ENCODE measurements around the gene LTBP4.
"Not testable (repeated sequence)": the region's sequence is repeated elsewhere in the genome, so short reads cannot be mapped to it uniquely, and the experiment has no call there.

The LTBP4 gene

DNA sequence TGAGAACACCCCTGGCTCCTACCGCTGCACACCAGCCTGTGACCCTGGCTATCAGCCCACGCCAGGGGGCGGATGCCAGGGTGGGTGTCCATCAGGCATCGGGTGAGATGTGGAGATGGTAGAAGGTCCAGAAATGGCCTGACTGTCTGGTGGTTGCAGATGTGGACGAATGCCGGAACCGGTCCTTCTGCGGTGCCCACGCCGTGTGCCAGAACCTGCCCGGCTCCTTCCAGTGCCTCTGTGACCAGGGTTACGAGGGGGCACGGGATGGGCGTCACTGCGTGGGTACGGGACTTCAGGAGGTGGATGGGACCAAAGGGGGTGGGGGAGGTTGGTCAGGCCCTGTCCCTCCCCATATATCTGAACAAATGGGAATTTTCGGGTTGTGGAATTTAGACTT lies 15.8 kb downstream of the LTBP4 start:
- TF ChIP-seq POU2F2 (IDR thresholded peaks at IDR 0.05; ENCODE audit: low read depth, low read length) (no peak), POLR2A (IDR thresholded peaks at IDR 0.05; ENCODE audit: low read depth, low read length) (no peak), TAF1 (IDR thresholded peaks at IDR 0.05; ENCODE audit: low read depth, low read length) (no peak), POLR2AphosphoS5 (IDR thresholded peaks at IDR 0.05; ENCODE audit: low read depth, low read length) (no peak), PAX5 (IDR thresholded peaks at IDR 0.05; ENCODE audit: insufficient read depth, low read length, severe bottlenecking) (no peak), SPI1 (IDR thresholded peaks at IDR 0.05; ENCODE audit: low read depth, low read length) (no peak)
- no peak for DNase-seq (ENCODE audit: insufficient read length, low spot score)
- FAIRE-seq, result no peak

DNA sequence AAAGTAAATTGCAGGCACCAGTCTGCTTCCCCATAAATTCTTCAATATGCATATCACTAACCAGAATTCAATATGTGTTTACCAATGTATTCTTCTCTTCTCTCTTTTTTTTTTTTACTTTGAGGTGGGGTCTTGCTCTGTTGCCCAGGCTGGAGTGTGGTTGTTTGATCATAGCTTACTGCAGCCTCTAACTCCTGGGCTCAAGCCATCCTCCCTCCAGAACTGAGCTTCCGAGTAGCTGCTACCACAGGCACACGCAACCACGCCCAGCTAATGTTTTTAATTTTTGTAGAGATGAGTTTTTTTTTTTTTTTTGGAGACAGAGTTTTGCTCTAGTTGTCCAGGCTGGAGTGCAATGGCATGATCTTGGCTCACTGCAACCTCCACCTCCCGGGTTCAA lies 16.8 kb downstream of the LTBP4 start:
- FAIRE-seq (no peak), DNase-seq (ENCODE audit: insufficient read length, low spot score) (no peak)
- TF ChIP-seq POLR2A (IDR thresholded peaks at IDR 0.05; ENCODE audit: low read depth, low read length), result no peak

DNA sequence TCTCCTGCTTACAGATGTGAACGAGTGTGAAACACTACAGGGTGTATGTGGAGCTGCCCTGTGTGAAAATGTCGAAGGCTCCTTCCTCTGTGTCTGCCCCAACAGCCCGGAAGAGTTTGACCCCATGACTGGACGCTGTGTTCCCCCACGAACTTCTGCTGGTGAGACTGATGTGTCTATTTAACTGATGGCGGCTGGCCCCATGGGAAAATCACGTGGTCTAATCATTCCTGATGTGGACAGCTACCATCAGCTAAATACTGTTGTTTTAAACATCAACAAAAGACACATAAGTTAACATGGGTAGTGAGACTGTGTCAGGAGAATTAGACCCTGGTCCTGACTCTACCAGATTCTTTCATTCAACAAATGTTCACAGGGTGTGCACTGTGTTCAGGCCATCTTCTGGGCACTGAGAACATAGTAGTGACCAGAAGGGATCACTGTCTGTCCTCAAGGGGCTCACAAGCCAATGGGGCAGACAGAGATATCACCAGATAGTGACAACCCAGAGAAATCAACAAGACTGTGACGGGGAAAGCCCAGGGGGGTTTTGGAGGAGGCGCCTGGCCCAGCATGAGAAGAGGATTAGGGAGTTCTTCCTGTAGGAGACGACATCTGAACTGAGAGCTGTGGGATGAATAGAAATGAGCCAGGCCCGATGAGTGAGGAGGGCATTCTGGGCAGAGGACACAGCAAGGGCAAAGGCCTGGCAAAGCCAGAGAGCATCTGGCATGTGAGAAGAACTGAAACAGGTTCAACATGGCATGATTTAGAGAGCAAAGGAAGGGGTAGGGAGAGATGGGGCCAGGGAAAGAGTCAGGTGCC lies 18.4 kb downstream of the LTBP4 start:
- FAIRE-seq (no peak), DNase-seq (ENCODE audit: insufficient read length, low spot score) (no peak)
- TF ChIP-seq POLR2A (IDR thresholded peaks at IDR 0.05; ENCODE audit: low read depth, low read length), result no peak

DNA sequence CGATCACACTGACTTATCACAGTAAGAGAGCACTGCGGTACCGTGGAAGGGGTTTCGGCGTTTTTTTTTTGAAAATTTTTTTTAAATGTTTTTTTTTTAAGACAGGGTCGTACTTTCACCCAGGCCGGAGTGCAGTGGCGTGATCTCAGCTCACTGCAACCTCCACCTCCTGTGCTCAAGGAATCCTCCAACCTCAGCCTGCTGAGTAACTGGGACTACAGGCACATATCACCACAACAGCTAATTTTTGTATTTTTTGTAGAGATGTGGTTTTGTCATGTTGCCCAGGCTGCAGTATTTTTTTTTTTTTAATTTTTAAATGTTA lies 19.0 kb downstream of the LTBP4 start:
- DNase-seq (ENCODE audit: insufficient read length, low spot score), result no peak
- no peak for FAIRE-seq
- TF ChIP-seq PAX5 (IDR thresholded peaks at IDR 0.05; ENCODE audit: insufficient read depth, low read length, severe bottlenecking), result no peak
- TF ChIP-seq SPI1 (IDR thresholded peaks at IDR 0.05; ENCODE audit: low read depth, low read length), result no peak
- TF ChIP-seq TAF1 (IDR thresholded peaks at IDR 0.05; ENCODE audit: low read depth, low read length), result no peak
- TF ChIP-seq POLR2AphosphoS5 (IDR thresholded peaks at IDR 0.05; ENCODE audit: low read depth, low read length), result no peak
- no peak for TF ChIP-seq POLR2A (IDR thresholded peaks at IDR 0.05; ENCODE audit: low read depth, low read length)
- TF ChIP-seq POU2F2 (IDR thresholded peaks at IDR 0.05; ENCODE audit: low read depth, low read length), result no peak

DNA sequence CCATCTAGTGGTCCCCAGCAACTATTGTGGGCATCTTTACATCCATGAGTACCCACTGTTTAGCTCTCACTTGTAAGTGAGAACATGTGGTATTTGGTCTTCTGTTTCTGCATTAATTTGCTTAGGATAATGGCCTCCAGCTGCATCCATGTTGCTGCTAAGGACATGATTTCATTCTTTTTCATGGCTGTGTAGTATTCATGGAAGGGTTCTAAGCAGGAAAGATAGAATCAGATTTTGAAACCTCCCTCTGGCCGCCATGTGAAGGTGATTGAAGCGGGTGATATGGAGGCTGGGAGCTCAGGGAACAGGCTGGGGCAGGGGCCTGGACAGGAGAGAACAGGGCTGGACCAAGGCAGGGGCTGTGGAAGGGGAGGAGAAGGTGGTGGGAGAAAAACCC lies 20.1 kb downstream of the LTBP4 start:
- TF ChIP-seq POU2F2 (IDR thresholded peaks at IDR 0.05; ENCODE audit: low read depth, low read length), result no peak
- TF ChIP-seq PAX5 (IDR thresholded peaks at IDR 0.05; ENCODE audit: insufficient read depth, low read length, severe bottlenecking), result no peak
- no peak for TF ChIP-seq SPI1 (IDR thresholded peaks at IDR 0.05; ENCODE audit: low read depth, low read length)
- TF ChIP-seq POLR2A (IDR thresholded peaks at IDR 0.05; ENCODE audit: low read depth, low read length), result no peak
- TF ChIP-seq TAF1 (IDR thresholded peaks at IDR 0.05; ENCODE audit: low read depth, low read length), result no peak
- no peak for TF ChIP-seq POLR2AphosphoS5 (IDR thresholded peaks at IDR 0.05; ENCODE audit: low read depth, low read length)
- no peak for DNase-seq (ENCODE audit: insufficient read length, low spot score)
- FAIRE-seq, result no peak

DNA sequence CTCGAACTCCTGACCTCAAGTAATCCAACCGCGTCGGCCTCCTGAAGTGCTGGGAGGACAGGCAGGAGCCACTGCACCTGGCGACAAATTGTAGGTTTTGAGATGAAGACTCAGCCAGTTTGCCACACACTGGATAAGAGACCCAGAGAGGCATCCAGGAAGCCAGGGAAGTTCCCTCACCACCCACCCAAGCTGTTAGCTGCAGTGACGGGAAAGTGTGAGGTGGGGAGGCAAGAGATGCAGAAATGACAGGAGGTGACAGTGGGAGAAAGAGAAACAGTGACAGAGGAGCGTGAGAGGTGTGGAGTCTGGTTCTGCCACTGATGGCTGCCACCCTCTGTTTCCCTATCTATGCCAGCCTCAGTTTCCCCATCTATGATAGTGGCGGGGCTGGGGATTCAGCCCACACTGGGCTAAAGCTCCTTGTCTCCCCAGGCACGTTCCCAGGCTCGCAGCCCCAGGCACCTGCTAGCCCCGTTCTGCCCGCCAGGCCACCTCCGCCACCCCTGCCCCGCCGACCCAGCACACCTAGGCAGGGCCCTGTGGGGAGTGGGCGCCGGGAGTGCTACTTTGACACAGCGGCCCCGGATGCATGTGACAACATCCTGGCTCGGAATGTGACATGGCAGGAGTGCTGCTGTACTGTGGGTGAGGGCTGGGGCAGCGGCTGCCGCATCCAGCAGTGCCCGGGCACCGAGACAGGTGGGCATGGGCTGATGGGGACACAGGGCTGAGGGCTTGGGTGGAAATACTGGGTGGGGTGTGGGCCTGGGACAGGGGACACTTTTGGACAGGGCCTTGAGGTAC lies 21.0 kb downstream of the LTBP4 start:
- TF ChIP-seq PAX5 (IDR thresholded peaks at IDR 0.05; ENCODE audit: insufficient read depth, low read length, severe bottlenecking), result no peak
- TF ChIP-seq POLR2AphosphoS5 (IDR thresholded peaks at IDR 0.05; ENCODE audit: low read depth, low read length), result no peak
- no peak for TF ChIP-seq POU2F2 (IDR thresholded peaks at IDR 0.05; ENCODE audit: low read depth, low read length)
- no peak for TF ChIP-seq SPI1 (IDR thresholded peaks at IDR 0.05; ENCODE audit: low read depth, low read length)
- TF ChIP-seq TAF1 (IDR thresholded peaks at IDR 0.05; ENCODE audit: low read depth, low read length), result no peak
- no peak for TF ChIP-seq POLR2A (IDR thresholded peaks at IDR 0.05; ENCODE audit: low read depth, low read length)
- no peak for FAIRE-seq
- DNase-seq (ENCODE audit: insufficient read length, low spot score), result no peak

DNA sequence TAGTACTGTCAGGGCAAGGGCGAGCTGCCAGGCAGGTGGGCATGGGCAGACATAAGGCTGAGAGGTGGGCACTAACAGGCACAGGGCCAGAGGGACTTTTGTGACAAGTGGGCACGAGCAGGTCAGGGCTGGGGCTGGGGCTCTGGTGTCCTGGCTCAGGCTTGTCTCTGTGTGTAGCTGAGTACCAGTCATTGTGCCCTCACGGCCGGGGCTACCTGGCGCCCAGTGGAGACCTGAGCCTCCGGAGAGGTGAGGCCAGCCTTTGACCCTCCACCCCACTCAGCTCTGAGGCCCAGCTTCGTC lies 21.6 kb downstream of the LTBP4 start:
- TF ChIP-seq TAF1 (IDR thresholded peaks at IDR 0.05; ENCODE audit: low read depth, low read length) (no peak), SPI1 (IDR thresholded peaks at IDR 0.05; ENCODE audit: low read depth, low read length) (no peak), POLR2A (IDR thresholded peaks at IDR 0.05; ENCODE audit: low read depth, low read length) (no peak), POU2F2 (IDR thresholded peaks at IDR 0.05; ENCODE audit: low read depth, low read length) (no peak), POLR2AphosphoS5 (IDR thresholded peaks at IDR 0.05; ENCODE audit: low read depth, low read length) (no peak), PAX5 (IDR thresholded peaks at IDR 0.05; ENCODE audit: insufficient read depth, low read length, severe bottlenecking) (no peak)
- FAIRE-seq, result no peak
- DNase-seq (ENCODE audit: insufficient read length, low spot score), result no peak

DNA sequence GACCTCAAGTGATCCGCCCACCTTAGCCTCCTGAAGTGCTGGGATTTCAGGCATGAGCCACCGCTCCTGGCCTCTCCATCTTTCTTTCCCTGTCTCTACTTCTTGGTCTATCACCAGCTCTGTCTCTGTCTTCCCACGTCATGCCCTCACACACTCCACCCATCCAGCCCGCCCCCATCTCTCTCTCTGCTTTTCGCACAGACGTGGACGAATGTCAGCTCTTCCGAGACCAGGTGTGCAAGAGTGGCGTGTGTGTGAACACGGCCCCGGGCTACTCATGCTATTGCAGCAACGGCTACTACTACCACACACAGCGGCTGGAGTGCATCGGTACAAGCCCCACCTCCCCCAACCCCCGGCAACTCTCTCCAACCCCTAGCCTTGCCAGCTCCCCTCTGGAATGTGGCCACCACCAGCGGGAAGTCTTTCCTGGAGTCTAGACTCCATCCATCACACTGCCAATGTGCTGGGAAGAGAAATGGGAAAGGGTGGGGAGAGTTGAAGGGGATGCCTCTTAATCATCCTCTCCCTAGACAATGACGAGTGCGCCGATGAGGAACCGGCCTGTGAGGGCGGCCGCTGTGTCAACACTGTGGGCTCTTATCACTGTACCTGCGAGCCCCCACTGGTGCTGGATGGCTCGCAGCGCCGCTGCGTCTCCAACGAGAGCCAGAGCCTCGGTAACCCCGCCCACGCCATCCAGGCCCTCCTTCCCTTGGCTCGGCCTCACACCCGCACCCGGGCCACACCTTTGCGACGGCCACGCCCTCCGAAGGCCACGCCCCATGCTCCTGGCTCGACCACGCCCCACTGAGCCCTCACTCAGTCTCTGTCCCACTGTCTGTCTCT lies 22.5 kb downstream of the LTBP4 start:
- no peak for TF ChIP-seq SPI1 (IDR thresholded peaks at IDR 0.05; ENCODE audit: low read depth, low read length)
- FAIRE-seq (no peak), DNase-seq (ENCODE audit: insufficient read length, low spot score) (no peak)

DNA sequence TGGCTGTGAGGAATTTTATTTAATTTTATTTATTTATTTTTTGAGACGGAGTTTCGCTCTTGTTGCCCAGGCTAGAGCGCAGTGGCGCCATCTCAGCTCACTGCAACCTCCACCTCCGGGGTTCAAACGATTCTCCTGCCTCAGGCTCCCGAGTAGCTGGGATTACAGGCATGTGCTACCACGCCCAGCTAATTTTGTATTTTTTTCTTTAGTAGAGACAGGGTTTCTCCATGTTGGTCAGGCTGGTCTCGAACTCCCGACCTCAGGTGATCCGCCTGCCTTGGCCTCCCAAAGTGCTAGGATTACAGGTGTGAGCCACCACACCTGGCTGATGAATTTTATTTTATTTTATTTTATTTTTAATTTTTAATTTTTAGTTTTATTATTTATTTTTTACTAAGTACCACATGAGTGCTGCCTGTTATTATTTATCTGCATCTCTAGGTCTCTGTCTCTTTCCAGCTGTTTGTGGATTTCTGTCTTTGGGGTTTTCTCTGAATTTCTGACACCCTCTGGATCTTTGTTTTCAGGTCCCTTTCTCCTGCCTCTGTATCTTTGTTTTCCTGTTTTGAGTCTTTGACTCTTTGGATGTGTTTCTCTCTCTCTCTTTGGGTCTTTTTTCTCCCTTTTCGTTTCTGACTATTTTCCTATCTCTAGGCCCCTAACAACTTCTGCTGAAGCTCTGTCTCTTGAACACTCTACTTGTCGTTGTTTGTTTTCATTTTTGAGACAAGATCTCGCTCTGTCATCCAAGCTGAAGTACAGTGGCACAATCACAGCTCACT lies 23.4 kb downstream of the LTBP4 start:
- not testable (repeated sequence) for FAIRE-seq; DNase-seq (ENCODE audit: insufficient read length, low spot score)
